Kidney (tissue), 14 donors: ENCODE data around the gene PCID2. TPM values are rescaled to one million over a fixed set of nuclear protein-coding genes. Genes with fewer than 3 reads are reported as not detected.

ENCODE experiments used
- DNase-seq, 5 donors: peaks; one replicate each; pipeline ENCODE4 v3.0.0-alpha.2; 2013 to 2020
- FAIRE-seq: peaks from 2 replicates; lab custom pipeline; 2012; peaks lifted over from hg19 to GRCh38; lab: Jason Lieb, UNC
- H3K27ac ChIP-seq, 2 donors: one replicate each; pipeline ENCODE4 v1.7.0; 2013; ENCODE audit warnings: low read depth in 2 of 2, low read length in 2 of 2, inconsistent platforms in 1 of 2
- H3K27me3 ChIP-seq: one replicate; pipeline ENCODE4 v1.7.1; 2013; ENCODE audit warnings: low read length, inconsistent platforms; ENCODE audit not compliant: control insufficient read depth, insufficient read depth
- H3K36me3 ChIP-seq, 3 donors: one replicate each; pipeline versions ENCODE4 v1.7.0 to v1.7.1; 2013; ENCODE audit warnings: low read length in 3 of 3, control low read depth in 1 of 3, inconsistent platforms in 1 of 3; ENCODE audit not compliant: insufficient read depth in 3 of 3, control insufficient read depth in 2 of 3
- H3K4me1 ChIP-seq, 3 donors: one replicate each; pipeline versions ENCODE4 v1.7.0 to v1.7.1; 2013; ENCODE audit warnings: low read length in 3 of 3, inconsistent platforms in 1 of 3, low read depth in 1 of 3; ENCODE audit not compliant: control insufficient read depth in 2 of 3, insufficient read depth in 2 of 3
- H3K4me3 ChIP-seq, 3 donors: one replicate each; pipeline versions ENCODE4 v1.7.0 to v1.8.1; 2013; ENCODE audit warnings: low read length in 3 of 3, control low read depth in 1 of 3, inconsistent platforms in 1 of 3
- H3K9ac ChIP-seq, 3 donors: one replicate each; pipeline versions ENCODE4 v1.7.0 to v1.7.1; 2013; ENCODE audit warnings: low read length in 3 of 3, control low read depth in 1 of 3, inconsistent platforms in 1 of 3
- H3K9me3 ChIP-seq, 3 donors: one replicate each; pipeline versions ENCODE4 v1.7.0 to v1.7.1; 2013; ENCODE audit warnings: low read length in 3 of 3, control low read depth in 1 of 3, inconsistent platforms in 1 of 3; ENCODE audit not compliant: control insufficient read depth in 2 of 3, insufficient read depth in 1 of 3
- intact Hi-C: fragments of 100-400 bp; cut with DNase I; formaldehyde crosslinking; loops from one replicate; pipeline ENCODE4 v1.11.1; 2022
- polyA plus RNA-seq: library from polyadenylated mRNA; stranded (reverse); fragments of 350-450 nt; fragmentation: Illumina TruSeq; extraction: RNeasy Lipid Tissue Mini Kit (QIAGEN cat#74804); gene quantifications from one replicate; pipeline ENCODE4 v1.2.3, GENCODE V29; 2014; ENCODE audit warnings: low read depth, low replicate concordance; ENCODE audit not compliant: insufficient read depth
- total RNA-seq: library from RNA; stranded (reverse); fragmentation: NEBNext Ultra II Directional; extraction: Animal tissue kit (Norgen Biotek cat#: 25700); gene quantifications from one replicate; pipeline ENCODE4 v1.2.1, GENCODE V29; 2021
- TF ChIP-seq, protein P1 (sequence below): IDR thresholded peaks from 3 replicates; pipeline ENCODE4 v1.5.1; 2012; ENCODE audit warnings: mild to moderate bottlenecking, moderate library complexity, borderline replicate concordance; ENCODE audit not compliant: insufficient read depth; ENCODE audit errors: extremely low read depth
- donor health status: control.
- donor health status: control.
- donor health status: control.
- donor health status: control.
- donor health status: control.
- donor health status: DM: yes; HTN: yes; CAD: no.
- donor health status: Normal renal cell carcinoma (clear cell type).

Gene PCID2
- total and polyA plus RNA-seq, 2 donors from 2014 or later: 22.9 to 34.9 TPM

DNA sequence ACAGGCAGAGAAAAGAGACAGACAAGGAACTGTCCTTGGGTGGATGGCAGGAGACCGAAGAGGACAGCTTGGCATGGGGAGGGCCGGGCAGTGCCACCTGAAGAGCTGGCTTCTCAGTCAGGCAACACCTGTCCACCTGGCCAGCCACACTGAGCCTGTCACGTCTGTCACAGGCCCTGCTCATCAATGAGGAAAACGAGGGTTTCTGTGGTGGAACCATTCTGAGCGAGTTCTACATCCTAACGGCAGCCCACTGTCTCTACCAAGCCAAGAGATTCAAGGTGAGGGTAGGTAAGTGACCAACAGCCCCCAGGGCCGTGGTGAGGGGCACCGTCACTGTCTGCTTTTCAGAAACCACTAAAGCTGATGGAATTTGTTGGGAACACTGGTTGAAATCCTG is 61.3 kb downstream of the PCID2 start:
- intact Hi-C loops: no loop called here
- H3K9me3 ChIP-seq: no peaks in the 10 kb centered on the region
- no peaks in the 10 kb centered on the region for H3K27me3 ChIP-seq
- H3K4me3 ChIP-seq: no peak overlapping the region
- TF ChIP-seq, protein P1, sequence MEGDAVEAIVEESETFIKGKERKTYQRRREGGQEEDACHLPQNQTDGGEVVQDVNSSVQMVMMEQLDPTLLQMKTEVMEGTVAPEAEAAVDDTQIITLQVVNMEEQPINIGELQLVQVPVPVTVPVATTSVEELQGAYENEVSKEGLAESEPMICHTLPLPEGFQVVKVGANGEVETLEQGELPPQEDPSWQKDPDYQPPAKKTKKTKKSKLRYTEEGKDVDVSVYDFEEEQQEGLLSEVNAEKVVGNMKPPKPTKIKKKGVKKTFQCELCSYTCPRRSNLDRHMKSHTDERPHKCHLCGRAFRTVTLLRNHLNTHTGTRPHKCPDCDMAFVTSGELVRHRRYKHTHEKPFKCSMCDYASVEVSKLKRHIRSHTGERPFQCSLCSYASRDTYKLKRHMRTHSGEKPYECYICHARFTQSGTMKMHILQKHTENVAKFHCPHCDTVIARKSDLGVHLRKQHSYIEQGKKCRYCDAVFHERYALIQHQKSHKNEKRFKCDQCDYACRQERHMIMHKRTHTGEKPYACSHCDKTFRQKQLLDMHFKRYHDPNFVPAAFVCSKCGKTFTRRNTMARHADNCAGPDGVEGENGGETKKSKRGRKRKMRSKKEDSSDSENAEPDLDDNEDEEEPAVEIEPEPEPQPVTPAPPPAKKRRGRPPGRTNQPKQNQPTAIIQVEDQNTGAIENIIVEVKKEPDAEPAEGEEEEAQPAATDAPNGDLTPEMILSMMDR: no peak
- DNase-seq (no peak), FAIRE-seq (no peak)
- no peaks in the 10 kb centered on the region for H3K36me3 ChIP-seq
- no peak overlapping the region for H3K9ac ChIP-seq
- no peak overlapping the region for H3K27ac ChIP-seq
- peaks cover 0 to 7% (median 0%) of the 10 kb centered on the region in 3 donors for H3K4me1 ChIP-seq

DNA sequence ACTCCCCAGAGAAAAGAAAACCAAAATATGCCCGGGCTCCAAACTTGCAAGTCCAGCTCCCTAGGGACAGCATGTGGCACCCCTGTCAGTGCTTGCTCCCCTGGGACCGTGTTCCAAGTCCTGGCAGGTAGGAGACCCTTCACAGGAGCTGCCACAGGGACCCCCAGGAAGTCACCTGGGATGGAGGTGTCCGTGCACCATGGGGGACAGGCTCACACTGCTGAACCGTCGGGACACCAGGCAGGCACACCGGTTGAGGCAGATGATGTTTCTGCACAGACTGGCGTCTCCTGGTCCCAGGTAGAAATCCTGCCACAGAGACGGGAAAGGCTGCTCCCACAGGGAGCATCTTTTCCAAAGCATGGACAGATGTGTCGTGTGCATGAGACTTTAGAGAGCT is 61.7 kb downstream of the PCID2 start:
- intact Hi-C loops: no loop called here
- Histone ChIP-seq H3K9me3 (no peaks in the 10 kb centered on the region), H3K4me3 (no peak overlapping the region), H3K9ac (no peak overlapping the region), H3K27me3 (no peaks in the 10 kb centered on the region), H3K36me3 (no peaks in the 10 kb centered on the region), H3K4me1 (peaks cover 0 to 2% (median 0%) of the 10 kb centered on the region in 3 donors), H3K27ac (no peak overlapping the region)
- no peak for DNase-seq
- TF ChIP-seq, protein P1: no peak
- no peak for FAIRE-seq

DNA sequence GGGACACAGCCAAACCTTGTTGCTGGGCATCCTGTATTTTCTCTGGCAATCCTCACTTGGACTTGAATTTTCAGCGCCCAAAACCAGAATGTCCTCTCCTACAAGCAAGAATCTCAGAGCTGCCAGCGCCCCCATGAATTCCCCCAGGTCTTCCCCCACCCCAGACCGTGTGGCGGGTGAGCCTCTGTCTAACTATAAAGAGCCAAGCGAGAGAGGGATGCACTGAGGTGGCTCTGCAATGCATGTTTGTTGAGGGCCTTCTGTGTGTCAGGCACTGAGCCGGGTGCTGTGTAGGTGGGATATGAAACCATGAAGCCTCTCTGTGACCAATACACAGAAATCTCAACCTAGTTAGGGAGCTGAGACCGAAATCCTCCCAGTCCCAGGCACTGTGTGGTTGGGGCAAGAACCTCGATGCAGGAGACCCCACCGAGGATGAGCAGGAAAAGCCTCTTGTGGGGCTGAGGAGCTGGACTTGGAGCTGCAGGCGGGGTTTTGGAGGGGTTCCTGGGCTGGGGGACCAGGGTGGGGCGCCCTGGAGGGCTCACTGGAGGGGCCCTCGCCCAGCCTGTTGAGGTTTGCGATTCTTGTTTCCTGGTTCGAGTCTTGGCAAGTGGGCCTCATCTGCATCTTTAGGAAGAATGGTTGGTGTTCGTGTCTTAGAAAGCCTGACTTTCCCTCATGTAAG is 62.4 kb downstream of the PCID2 start:
- Histone ChIP-seq H3K4me3 (no peak overlapping the region), H3K4me1 (no peaks in the 10 kb centered on the region), H3K36me3 (no peaks in the 10 kb centered on the region), H3K9ac (no peak overlapping the region), H3K27me3 (no peaks in the 10 kb centered on the region), H3K9me3 (no peaks in the 10 kb centered on the region), H3K27ac (no peak overlapping the region)
- TF ChIP-seq, protein P1: no peak
- intact Hi-C loops: no loop called here
- FAIRE-seq (no peak), DNase-seq (no peak)
